Measurements from ENCODE around the gene PRDM16.

DNA sequence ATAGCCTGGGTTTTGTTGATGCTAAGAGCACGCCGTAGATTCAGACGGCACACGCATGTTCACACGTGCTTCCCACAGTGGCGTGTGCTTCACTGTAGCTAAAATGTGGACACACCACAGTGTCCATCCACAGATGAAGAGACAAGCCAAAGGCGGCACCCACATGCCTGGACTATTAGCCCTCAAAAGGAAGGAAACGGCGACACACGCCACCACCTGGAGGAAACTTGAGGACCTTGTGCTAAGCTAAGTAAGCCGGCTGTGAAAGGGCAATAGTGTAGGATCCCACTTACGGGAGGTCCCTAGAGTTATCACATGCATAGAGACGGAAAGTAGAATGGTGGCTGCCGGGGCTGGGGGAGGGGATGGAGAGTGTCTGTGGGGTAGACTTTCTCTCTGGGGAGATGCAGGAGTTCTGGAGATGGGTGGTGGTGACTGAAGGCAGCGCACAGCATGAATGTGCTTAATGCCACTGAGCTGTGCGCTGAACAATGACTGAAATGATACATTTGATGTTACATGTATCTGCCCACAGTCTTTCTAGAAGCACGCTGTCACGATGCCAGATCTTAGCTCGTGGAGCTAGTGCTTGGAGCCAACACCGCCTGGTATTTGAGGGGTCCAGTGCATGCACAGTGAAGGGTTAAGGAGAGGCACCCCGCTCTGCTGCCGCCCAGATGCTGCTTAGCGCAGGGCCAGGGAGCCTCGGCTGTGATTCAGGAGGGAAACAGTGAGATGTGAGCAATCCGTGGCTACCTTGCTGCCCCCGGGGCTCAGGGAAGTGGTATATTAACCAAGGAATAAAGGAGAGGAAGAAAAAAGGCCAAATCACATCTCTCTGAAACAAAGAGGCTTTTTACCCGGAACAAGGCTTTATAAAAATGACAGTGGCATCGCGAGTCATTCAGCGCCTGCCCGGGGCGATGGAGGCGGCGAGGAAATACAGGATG is 103.7 kb downstream of the PRDM16 start:
- TF ChIP-seq, protein P1, sequence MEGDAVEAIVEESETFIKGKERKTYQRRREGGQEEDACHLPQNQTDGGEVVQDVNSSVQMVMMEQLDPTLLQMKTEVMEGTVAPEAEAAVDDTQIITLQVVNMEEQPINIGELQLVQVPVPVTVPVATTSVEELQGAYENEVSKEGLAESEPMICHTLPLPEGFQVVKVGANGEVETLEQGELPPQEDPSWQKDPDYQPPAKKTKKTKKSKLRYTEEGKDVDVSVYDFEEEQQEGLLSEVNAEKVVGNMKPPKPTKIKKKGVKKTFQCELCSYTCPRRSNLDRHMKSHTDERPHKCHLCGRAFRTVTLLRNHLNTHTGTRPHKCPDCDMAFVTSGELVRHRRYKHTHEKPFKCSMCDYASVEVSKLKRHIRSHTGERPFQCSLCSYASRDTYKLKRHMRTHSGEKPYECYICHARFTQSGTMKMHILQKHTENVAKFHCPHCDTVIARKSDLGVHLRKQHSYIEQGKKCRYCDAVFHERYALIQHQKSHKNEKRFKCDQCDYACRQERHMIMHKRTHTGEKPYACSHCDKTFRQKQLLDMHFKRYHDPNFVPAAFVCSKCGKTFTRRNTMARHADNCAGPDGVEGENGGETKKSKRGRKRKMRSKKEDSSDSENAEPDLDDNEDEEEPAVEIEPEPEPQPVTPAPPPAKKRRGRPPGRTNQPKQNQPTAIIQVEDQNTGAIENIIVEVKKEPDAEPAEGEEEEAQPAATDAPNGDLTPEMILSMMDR (IDR thresholded peaks at IDR 0.05; ENCODE audit: poor library complexity, severe bottlenecking), result no peak
- TF ChIP-seq EP300 (conservative IDR thresholded peaks at IDR 0.05; ENCODE audit: poor library complexity, severe bottlenecking) (no peak), EZH2 (IDR thresholded peaks at IDR 0.05; ENCODE audit: borderline replicate concordance, insufficient read depth, low read length, poor library complexity, severe bottlenecking) (no peak), RAD21 (conservative IDR thresholded peaks at IDR 0.05) (no peak), TAF1 (IDR thresholded peaks at IDR 0.05; ENCODE audit: low read depth) (no peak), POLR2AphosphoS5 (IDR thresholded peaks at IDR 0.05) (no peak)
- TF ChIP-seq, protein P2, sequence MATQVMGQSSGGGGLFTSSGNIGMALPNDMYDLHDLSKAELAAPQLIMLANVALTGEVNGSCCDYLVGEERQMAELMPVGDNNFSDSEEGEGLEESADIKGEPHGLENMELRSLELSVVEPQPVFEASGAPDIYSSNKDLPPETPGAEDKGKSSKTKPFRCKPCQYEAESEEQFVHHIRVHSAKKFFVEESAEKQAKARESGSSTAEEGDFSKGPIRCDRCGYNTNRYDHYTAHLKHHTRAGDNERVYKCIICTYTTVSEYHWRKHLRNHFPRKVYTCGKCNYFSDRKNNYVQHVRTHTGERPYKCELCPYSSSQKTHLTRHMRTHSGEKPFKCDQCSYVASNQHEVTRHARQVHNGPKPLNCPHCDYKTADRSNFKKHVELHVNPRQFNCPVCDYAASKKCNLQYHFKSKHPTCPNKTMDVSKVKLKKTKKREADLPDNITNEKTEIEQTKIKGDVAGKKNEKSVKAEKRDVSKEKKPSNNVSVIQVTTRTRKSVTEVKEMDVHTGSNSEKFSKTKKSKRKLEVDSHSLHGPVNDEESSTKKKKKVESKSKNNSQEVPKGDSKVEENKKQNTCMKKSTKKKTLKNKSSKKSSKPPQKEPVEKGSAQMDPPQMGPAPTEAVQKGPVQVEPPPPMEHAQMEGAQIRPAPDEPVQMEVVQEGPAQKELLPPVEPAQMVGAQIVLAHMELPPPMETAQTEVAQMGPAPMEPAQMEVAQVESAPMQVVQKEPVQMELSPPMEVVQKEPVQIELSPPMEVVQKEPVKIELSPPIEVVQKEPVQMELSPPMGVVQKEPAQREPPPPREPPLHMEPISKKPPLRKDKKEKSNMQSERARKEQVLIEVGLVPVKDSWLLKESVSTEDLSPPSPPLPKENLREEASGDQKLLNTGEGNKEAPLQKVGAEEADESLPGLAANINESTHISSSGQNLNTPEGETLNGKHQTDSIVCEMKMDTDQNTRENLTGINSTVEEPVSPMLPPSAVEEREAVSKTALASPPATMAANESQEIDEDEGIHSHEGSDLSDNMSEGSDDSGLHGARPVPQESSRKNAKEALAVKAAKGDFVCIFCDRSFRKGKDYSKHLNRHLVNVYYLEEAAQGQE (IDR thresholded peaks at IDR 0.05; ENCODE audit: borderline replicate concordance), result no peak

All from neural cell (in vitro differentiated cells).